HG03460 (cell line): ENCODE data around the gene IFT80.

Experiments
- ATAC-seq: cut with Tn5 transposase; IDR thresholded peaks from one replicate; pipeline ENCODE4 v1.9.1; 2021; ENCODE audit not compliant: unreplicated experiment

Gene IFT80

GRCh38 chr3:160213191-160213590 is 185.8 kb downstream of the IFT80 start:
- no peak for ATAC-seq

DNA sequence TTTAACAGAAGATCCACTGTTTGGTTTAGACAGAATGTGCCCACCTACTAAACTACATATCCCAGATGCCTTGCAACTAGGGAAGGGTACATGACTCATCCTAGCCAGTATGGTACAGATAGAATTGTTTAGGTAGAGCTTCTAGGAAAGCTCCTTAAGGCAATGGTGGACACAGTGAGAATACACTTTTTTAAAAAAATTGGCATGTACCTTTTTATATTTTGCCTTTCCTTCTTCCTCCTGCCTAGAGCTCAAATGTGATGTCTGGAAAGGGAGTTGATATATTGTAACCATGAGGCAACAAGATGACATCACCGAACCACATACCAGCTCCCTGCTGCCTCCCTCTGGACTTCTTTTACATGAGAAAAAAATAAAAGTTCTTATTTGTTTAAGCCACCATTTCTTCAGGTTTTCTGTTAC is 188.2 kb downstream of the IFT80 start:
- ATAC-seq: no peak

DNA sequence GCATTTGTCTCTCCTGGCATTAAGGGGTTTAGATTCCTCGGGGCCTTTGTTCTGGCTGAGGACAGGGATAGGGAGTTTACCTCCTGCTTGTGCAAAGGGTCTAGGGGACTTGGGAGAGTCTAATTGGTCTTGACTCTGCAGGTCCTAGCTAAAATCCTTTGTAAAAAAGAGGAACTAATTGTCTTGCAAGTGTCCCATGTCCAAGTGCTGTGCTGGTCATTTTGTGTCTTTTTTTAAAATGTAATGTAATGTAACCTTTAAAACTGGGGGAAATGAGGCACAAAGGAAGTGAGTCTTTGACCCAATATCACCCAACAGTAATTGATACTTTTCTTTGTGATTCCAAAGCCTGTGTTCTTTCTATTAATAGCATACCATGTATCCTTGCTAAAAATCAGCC is 188.7 kb downstream of the IFT80 start:
- no peak for ATAC-seq
